Transverse colon (tissue), 4 donors: Measurements from ENCODE around the gene WFDC1. TPM values are rescaled to one million over a fixed set of nuclear protein-coding genes. Genes with fewer than 3 reads are reported as not detected.

Source experiments
- DNase-seq: peaks from one replicate; pipeline ENCODE4 v3.0.0-alpha.2; 2019
- H3K27ac ChIP-seq, 4 donors: fragments of 200-600 bp; sonication (generic); 2 replicates each; pipeline ENCODE4 v1.5.1; 2016 to 2018; ENCODE audit warnings: inconsistent platforms in 4 of 4
- H3K27me3 ChIP-seq: fragments of 200-600 bp; sonication (generic); 2 replicates; pipeline ENCODE4 v1.5.1; 2017; ENCODE audit warnings: inconsistent platforms
- H3K36me3 ChIP-seq, 4 donors: fragments of 200-600 bp; sonication (generic); 2 replicates each; pipeline ENCODE4 v1.5.1; 2017 to 2019; ENCODE audit warnings: inconsistent platforms in 4 of 4
- H3K4me1 ChIP-seq, 4 donors: fragments of 200-600 bp; sonication (generic); 2 replicates each; pipeline ENCODE4 v1.5.1; 2017 to 2020; ENCODE audit warnings: inconsistent platforms in 4 of 4
- H3K4me3 ChIP-seq, 4 donors: fragments of 200-600 bp; sonication (generic); 1 replicate in 1 of 4; 2 replicates in 3 of 4; pipeline versions ENCODE4 v1.5.1 to v1.6.1; 2017 to 2019; ENCODE audit warnings: inconsistent platforms in 4 of 4
- H3K9me3 ChIP-seq, 2 donors: fragments of 200-600 bp; sonication (generic); 2 replicates each; pipeline ENCODE4 v1.5.1; 2017 to 2019; ENCODE audit warnings: inconsistent platforms in 2 of 2
- CTCF ChIP-seq, 5 experiments: fragments of 200-600 bp in 3 of 5; fragments of 450-650 bp in 2 of 5; sonication (generic) in 3 of 5; IDR thresholded peaks; 1 replicate in 2 of 5; 2 replicates in 3 of 5; pipeline ENCODE4 v1.5.1; 2016 to 2017; ENCODE audit warnings: antibody characterized with exemption in 5 of 5, inconsistent platforms in 3 of 5, mild to moderate bottlenecking in 2 of 5, moderate library complexity in 1 of 5
- EP300 ChIP-seq: sonication (generic); formaldehyde crosslinking; IDR thresholded peaks from one replicate; pipeline ENCODE4 v1.6.1; 2017; ENCODE audit warnings: antibody characterized with exemption, low read depth
- POLR2A ChIP-seq: fragments of 450-650 bp; IDR thresholded peaks from one replicate; pipeline ENCODE4 v1.6.1; 2016; ENCODE audit warnings: antibody characterized with exemption, mild to moderate bottlenecking, moderate library complexity
- POLR2AphosphoS5 ChIP-seq, 3 donors: sonication (generic); formaldehyde crosslinking; IDR thresholded peaks; one replicate each; pipeline ENCODE4 v1.6.1; 2016; ENCODE audit warnings: antibody characterized with exemption in 3 of 3
- WGBS, 2 donors: methylation state at CpG; one replicate each; pipeline ENCODE4 v1.1.5; 2018; ENCODE audit warnings: low coverage in 1 of 2; 5-methylcytosine and 5-hydroxymethylcytosine counted together
- in situ Hi-C, 4 donors: fragments of 200-750 bp; cut with MboI; loops; one replicate each; pipeline versions ENCODE4 v1.15.0 to v1.15.1; 2017; ENCODE audit warnings: low sequenced_read_pairs in 3 of 4, low pct_ligation_motif_present in 1 of 4, low pct_unique_long_range_greater_than_20kb in 1 of 4
- intact Hi-C: fragments of 100-400 bp; cut with DNase I; formaldehyde crosslinking; loops from one replicate; pipeline ENCODE4 v1.15.1; 2023; ENCODE audit warnings: low total_unique reads
- total RNA-seq, 4 donors: library from RNA; depleted of rRNA; stranded (reverse); fragments of >200 nt; gene quantifications; one replicate each; pipeline ENCODE4 v1.1.0, GENCODE V29; 2016

Gene WFDC1
- total RNA-seq, 4 donors from 2014 or later, result 5.6 to 91.3 (median 7.0) TPM

GRCh38 chr16:84303516-84303915, 8.8 kb downstream of the WFDC1 start:
- WGBS, 2 donors, result 55 to 57% methylated on average over 7 of the region's 7 CpGs
- H3K27me3 ChIP-seq, result no peaks in the 10 kb centered on the region
- peaks cover 2 to 25% (median 4%) of the 10 kb centered on the region in 4 donors for H3K4me1 ChIP-seq
- no peaks in the 10 kb centered on the region for H3K36me3 ChIP-seq
- H3K27ac ChIP-seq, result peak overlapping the region; percentile 80 to 85 (median 82)
- H3K4me3 ChIP-seq, result no peak overlapping the region
- no peak for DNase-seq
- in situ Hi-C loops, result no loop called here
- TF ChIP-seq CTCF (IDR thresholded peaks at IDR 0.05), result no peak
- no peak for TF ChIP-seq POLR2A
- TF ChIP-seq POLR2AphosphoS5 (IDR thresholded peaks at IDR 0.05), result no peak
- no peak for TF ChIP-seq EP300
- intact Hi-C loops, result no loop called here
- no peaks in the 10 kb centered on the region for H3K9me3 ChIP-seq

GRCh38 chr16:84306564-84306963, 11.9 kb downstream of the WFDC1 start:
- 67 to 92% methylated on average over 2 to 3 of the region's 3 CpGs for WGBS, 2 donors
- H3K36me3 ChIP-seq, result no peaks in the 10 kb centered on the region
- intact Hi-C loops (no loop called here), in situ Hi-C loops (no loop called here)
- no peak for DNase-seq
- no peaks in the 10 kb centered on the region for H3K27me3 ChIP-seq
- no peak overlapping the region for H3K4me3 ChIP-seq
- TF ChIP-seq CTCF (IDR thresholded peaks at IDR 0.05) (no peak), POLR2A (no peak), POLR2AphosphoS5 (IDR thresholded peaks at IDR 0.05) (no peak), EP300 (no peak)
- no peaks in the 10 kb centered on the region for H3K9me3 ChIP-seq
- no peak overlapping the region for H3K27ac ChIP-seq
- peaks cover 0 to 20% (median 3%) of the 10 kb centered on the region in 4 donors for H3K4me1 ChIP-seq

- TF ChIP-seq POLR2AphosphoS5 (IDR thresholded peaks at IDR 0.05) (no peak), EP300 (no peak), POLR2A (no peak), CTCF (IDR thresholded peaks at IDR 0.05) (no peak)
- Histone ChIP-seq H3K4me3 (no peak overlapping the region), H3K36me3 (no peaks in the 10 kb centered on the region), H3K27ac (peak overlapping the region in 2 of 4 donors; percentile 17 to 27), H3K27me3 (no peaks in the 10 kb centered on the region), H3K4me1 (peaks cover 0 to 23% (median 2%) of the 10 kb centered on the region in 4 donors), H3K9me3 (no peaks in the 10 kb centered on the region)
- WGBS, 2 donors, result 85% methylated on average over 12 to 22 of the region's 22 CpGs
- intact Hi-C loops (no loop called here), in situ Hi-C loops (no loop called here)
- DNase-seq, result no peak
Observed at GRCh38 chr16:84307209-84307954, 12.7 kb downstream of the WFDC1 start.

- in situ Hi-C loops (no loop called here), intact Hi-C loops (loop anchor here (2.0 kb wide), 1 partner anchor 31 kb away; no protein-coding TSS in a partner anchor)
- WGBS, 2 donors, result 40 to 70% methylated on average over 2 to 11 of the region's 11 CpGs
Observed at GRCh38 chr16:84308120-84308519, 13.4 kb downstream of the WFDC1 start.

More at GRCh38 chr16:84308120-84308519, 13.4 kb downstream of the WFDC1 start:
- peaks cover 0 to 22% (median 4%) of the 10 kb centered on the region in 4 donors for H3K4me1 ChIP-seq
- peak; percentile 66 for DNase-seq
- TF ChIP-seq CTCF (IDR thresholded peaks at IDR 0.05) (peak; percentile 61 to 73 (median 63)), POLR2A (no peak)
- peak overlapping the region in 2 of 4 donors; percentile 17 to 27 for H3K27ac ChIP-seq
- H3K4me3 ChIP-seq, result no peak overlapping the region
- H3K27me3 ChIP-seq, result no peaks in the 10 kb centered on the region
- no peaks in the 10 kb centered on the region for H3K36me3 ChIP-seq
- H3K9me3 ChIP-seq, result no peaks in the 10 kb centered on the region
